Spinal cord (tissue), 10 donors: ENCODE measurements around the gene CROCC2. TPM values are rescaled to one million over a fixed set of nuclear protein-coding genes. Genes with fewer than 3 reads are reported as not detected.

ENCODE experiments used
- DNase-seq, 6 donors: peaks; one replicate each; pipeline versions ENCODE4 v3.0.0 to v3.0.0-alpha.2; 2013 to 2015; ENCODE audit warnings: low spot score in 6 of 6, low read depth in 4 of 6
- H3K27ac ChIP-seq: one replicate; pipeline ENCODE4 v1.5.1; 2013; ENCODE audit warnings: low read depth, low read length, control low read depth
- H3K27me3 ChIP-seq: one replicate; pipeline ENCODE4 v1.6.1; 2013; ENCODE audit warnings: low read length; ENCODE audit not compliant: control insufficient read depth, insufficient read depth
- H3K36me3 ChIP-seq: one replicate; pipeline ENCODE4 v1.6.1; 2013; ENCODE audit warnings: low read length; ENCODE audit not compliant: control insufficient read depth, insufficient read depth
- H3K4me1 ChIP-seq: one replicate; pipeline ENCODE4 v1.6.1; 2013; ENCODE audit warnings: low read length; ENCODE audit not compliant: control insufficient read depth, insufficient read depth
- H3K4me3 ChIP-seq: one replicate; pipeline ENCODE4 v1.5.1; 2013; ENCODE audit warnings: low read depth, low read length, control low read depth
- H3K9me3 ChIP-seq: one replicate; pipeline ENCODE4 v1.6.1; 2013; ENCODE audit warnings: low read length; ENCODE audit not compliant: control insufficient read depth, insufficient read depth
- WGBS: methylation state at CpG from one replicate; pipeline ENCODE4 v1.1.5; 2013; ENCODE audit warnings: missing lambda C conversion rate; ENCODE audit not compliant: insufficient coverage; 5-methylcytosine and 5-hydroxymethylcytosine counted together
- polyA plus RNA-seq, 2 donors: library from polyadenylated mRNA; unstranded; fragments of 120-200 nt; gene quantifications; one replicate each; pipeline ENCODE4 v1.2.1, GENCODE V29; 2013; ENCODE audit not compliant: insufficient read length in 2 of 2
- total RNA-seq, 2 donors: library from RNA; depleted of rRNA in 1 of 2; stranded (reverse); fragments of 120-200 nt in 1 of 2; fragments of >200 nt in 1 of 2; gene quantifications; one replicate each; pipeline versions ENCODE4 v1.2.3 to v1.2.4, GENCODE V29; 2013 to 2014
- donor health status: healthy.

CROCC2 gene
- total and polyA plus RNA-seq, 4 donors = 0.30 to 4.4 (median 3.0) TPM

- Histone ChIP-seq H3K4me3 (no peak overlapping the region), H3K9me3 (no peaks in the 10 kb centered on the region), H3K27me3 (no peaks in the 10 kb centered on the region), H3K4me1 (peaks cover 5% of the 10 kb centered on the region), H3K36me3 (no peaks in the 10 kb centered on the region), H3K27ac (no peak overlapping the region)
- no peak for DNase-seq
- 85% methylated on average over 19 of the region's 20 CpGs for WGBS
These were observed 14.4 kb upstream of the CROCC2 start for GRCh38 chr2:240891492-240892340.

GRCh38 chr2:240892356-240892755, 13.8 kb upstream of the CROCC2 start:
- Histone ChIP-seq H3K27ac (no peak overlapping the region), H3K36me3 (no peaks in the 10 kb centered on the region), H3K4me3 (no peak overlapping the region), H3K9me3 (no peaks in the 10 kb centered on the region), H3K4me1 (peaks cover 5% of the 10 kb centered on the region), H3K27me3 (no peaks in the 10 kb centered on the region)
- 70% methylated on average over 9 of the region's 9 CpGs for WGBS
- no peak for DNase-seq

- H3K27ac ChIP-seq = no peak overlapping the region
- no peaks in the 10 kb centered on the region for H3K27me3 ChIP-seq
- H3K36me3 ChIP-seq = no peaks in the 10 kb centered on the region
- no peak for DNase-seq
- peaks cover 8% of the 10 kb centered on the region for H3K4me1 ChIP-seq
- H3K4me3 ChIP-seq = no peak overlapping the region
- no peaks in the 10 kb centered on the region for H3K9me3 ChIP-seq
- 89% methylated on average over 12 of the region's 12 CpGs for WGBS
These were observed 13.2 kb upstream of the CROCC2 start for GRCh38 chr2:240892925-240893324.

GRCh38 chr2:240893363-240893844, 12.7 kb upstream of the CROCC2 start:
- peak in 1 of 6 donors; percentile 39 for DNase-seq
- no peak overlapping the region for H3K4me3 ChIP-seq

GRCh38 chr2:240894006-240894405, 12.1 kb upstream of the CROCC2 start:
- no peak overlapping the region for H3K4me3 ChIP-seq
- peaks cover 17% of the 10 kb centered on the region for H3K4me1 ChIP-seq
- no peaks in the 10 kb centered on the region for H3K27me3 ChIP-seq
- DNase-seq = no peak
- H3K27ac ChIP-seq = no peak overlapping the region
- no peaks in the 10 kb centered on the region for H3K36me3 ChIP-seq
- no peaks in the 10 kb centered on the region for H3K9me3 ChIP-seq
- WGBS = 80% methylated on average over 9 of the region's 9 CpGs

More at GRCh38 chr2:240893363-240893844, 12.7 kb upstream of the CROCC2 start:
- H3K27me3 ChIP-seq = no peaks in the 10 kb centered on the region
- WGBS = 69% methylated on average over 17 of the region's 17 CpGs
- H3K27ac ChIP-seq = no peak overlapping the region
- no peaks in the 10 kb centered on the region for H3K36me3 ChIP-seq
- no peaks in the 10 kb centered on the region for H3K9me3 ChIP-seq
- H3K4me1 ChIP-seq = peaks cover 12% of the 10 kb centered on the region

GRCh38 chr2:240894836-240895558, 11.1 kb upstream of the CROCC2 start:
- Histone ChIP-seq H3K27ac (no peak overlapping the region), H3K4me3 (no peak overlapping the region), H3K4me1 (peaks cover 22% of the 10 kb centered on the region), H3K9me3 (no peaks in the 10 kb centered on the region), H3K36me3 (no peaks in the 10 kb centered on the region), H3K27me3 (no peaks in the 10 kb centered on the region)
- DNase-seq = no peak
- 92% methylated on average over 28 of the region's 28 CpGs for WGBS

- no peak within 1 kb of the TSS for H3K27ac ChIP-seq
- 93% methylated on average over 22 of the region's 24 CpGs for WGBS
- H3K27me3 ChIP-seq = no peaks in the 10 kb centered on the region
- no peaks in the 10 kb centered on the region for H3K36me3 ChIP-seq
- no peaks in the 10 kb centered on the region for H3K9me3 ChIP-seq
- H3K4me1 ChIP-seq = peaks cover 22% of the 10 kb centered on the region
- no peak within 1 kb of the TSS for H3K4me3 ChIP-seq
- DNase-seq = no peak
These were observed 10.3 kb upstream of the CROCC2 start, which contains the start of gene MAB21L4 for GRCh38 chr2:240895656-240896388. Gene MAB21L4, minus strand, starts transcription at chr2:240896156. Its CDS starts 159 bp downstream, at chr2:240895997.

- H3K4me3 ChIP-seq = no peak overlapping the region
- DNase-seq = no peak
- H3K9me3 ChIP-seq = no peaks in the 10 kb centered on the region
- H3K36me3 ChIP-seq = no peaks in the 10 kb centered on the region
- no peak overlapping the region for H3K27ac ChIP-seq
- no peaks in the 10 kb centered on the region for H3K27me3 ChIP-seq
- peaks cover 22% of the 10 kb centered on the region for H3K4me1 ChIP-seq
- 58% methylated on average over 5 of the region's 7 CpGs for WGBS
These were observed 9.7 kb upstream of the CROCC2 start for GRCh38 chr2:240896394-240896793.
